Smooth muscle cell (in vitro differentiated cells): ENCODE measurements around the gene MYH14. TPM values are rescaled to one million over a fixed set of nuclear protein-coding genes. Genes with fewer than 3 reads are reported as not detected.

Experiments
- DNase-seq: peaks from one replicate; lab custom pipeline; 2025; ENCODE audit not compliant: unreplicated experiment; lab: John Stamatoyannopoulos, UW
- H2AFZ ChIP-seq: fragments of 200-600 bp; sonication (generic); 2 replicates; pipeline ENCODE4 v1.6.0; 2016; ENCODE audit warnings: antibody characterized with exemption, low read depth, mild to moderate bottlenecking
- H3F3A ChIP-seq: fragments of 200-600 bp; sonication (generic); 2 replicates; pipeline ENCODE4 v1.6.0; 2017; ENCODE audit warnings: antibody characterized with exemption, low read depth
- H3K27ac ChIP-seq: fragments of 200-600 bp; sonication (generic); 2 replicates; pipeline ENCODE4 v1.5.1; 2016; ENCODE audit warnings: low read depth, mild to moderate bottlenecking
- H3K27me3 ChIP-seq: fragments of 200-600 bp; sonication (generic); 2 replicates; pipeline ENCODE4 v1.6.1; 2016; ENCODE audit warnings: low read depth, mild to moderate bottlenecking
- H3K36me3 ChIP-seq: fragments of 200-600 bp; sonication (generic); 2 replicates; pipeline ENCODE4 v1.5.1; 2016; ENCODE audit warnings: low read depth
- H3K4me1 ChIP-seq: fragments of 200-600 bp; sonication (generic); 2 replicates; pipeline ENCODE4 v1.5.1; 2016; ENCODE audit warnings: low read depth
- H3K4me2 ChIP-seq: fragments of 200-600 bp; sonication (generic); 2 replicates; pipeline ENCODE4 v1.6.0; 2016; ENCODE audit warnings: mild to moderate bottlenecking
- H3K4me3 ChIP-seq: fragments of 200-600 bp; sonication (generic); 2 replicates; pipeline ENCODE4 v1.5.1; 2016; ENCODE audit warnings: mild to moderate bottlenecking
- H3K79me2 ChIP-seq: fragments of 200-600 bp; sonication (generic); 2 replicates; pipeline ENCODE4 v1.6.0; 2016; ENCODE audit warnings: low read depth, mild to moderate bottlenecking
- H3K9ac ChIP-seq: fragments of 200-600 bp; sonication (generic); 2 replicates; pipeline ENCODE4 v1.6.0; 2016; ENCODE audit warnings: low read depth
- H3K9me3 ChIP-seq: fragments of 200-600 bp; sonication (generic); replicated peaks from 2 replicates; pipeline ENCODE4 v1.5.1; 2016; ENCODE audit warnings: low read depth
- H4K20me1 ChIP-seq: fragments of 200-600 bp; sonication (generic); 2 replicates; pipeline ENCODE4 v1.6.0; 2016; ENCODE audit warnings: low read depth
- CTCF ChIP-seq: fragments of 200-600 bp; sonication (generic); IDR thresholded peaks from 2 replicates; pipeline ENCODE4 v1.5.1; 2017; ENCODE audit warnings: borderline replicate concordance, mild to moderate bottlenecking, antibody characterized with exemption; ENCODE audit not compliant: insufficient read depth, poor library complexity, severe bottlenecking
- WGBS: methylation state at CpG from one replicate; pipeline ENCODE4 v1.1.7; 2016; ENCODE audit warnings: low lambda C conversion rate; 5-methylcytosine and 5-hydroxymethylcytosine counted together
- polyA plus RNA-seq: library from polyadenylated mRNA; unstranded; fragments of >200 nt; fragmentation: Nextera tagmentation; extraction: Ambion mirVana; gene quantifications from 2 replicates; pipeline ENCODE4 v1.2.1, GENCODE V29; 2016
- total RNA-seq: library from RNA; depleted of rRNA; stranded (reverse); fragments of >200 nt; gene quantifications from 2 replicates; pipeline ENCODE4 v1.2.3, GENCODE V29; 2014

The MYH14 gene
- total and polyA plus RNA-seq, 2 experiments from 2014 or later = 7.5 to 30.6 TPM

DNA sequence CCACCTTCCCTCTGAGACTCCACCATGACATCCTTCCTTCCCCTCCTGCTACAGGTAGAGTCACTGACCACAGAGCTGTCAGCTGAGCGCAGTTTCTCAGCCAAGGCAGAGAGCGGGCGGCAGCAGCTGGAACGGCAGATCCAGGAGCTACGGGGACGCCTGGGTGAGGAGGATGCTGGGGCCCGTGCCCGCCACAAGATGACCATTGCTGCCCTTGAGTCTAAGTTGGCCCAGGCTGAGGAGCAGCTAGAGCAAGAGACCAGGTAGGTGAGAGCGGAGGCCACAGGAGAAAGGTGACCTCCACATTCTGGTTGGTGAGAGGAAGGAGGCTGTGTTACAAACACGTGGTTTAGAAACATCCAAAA, 98.2 kb downstream of the MYH14 start:
- no peaks in the 10 kb centered on the region for H3K36me3 ChIP-seq
- no peak overlapping the region for H3K9ac ChIP-seq
- no peak overlapping the region for H2AFZ ChIP-seq
- H3K4me1 ChIP-seq = no peaks in the 10 kb centered on the region
- no peaks in the 10 kb centered on the region for H4K20me1 ChIP-seq
- no peaks in the 10 kb centered on the region for H3K27me3 ChIP-seq
- H3K4me2 ChIP-seq = no peak overlapping the region
- 85% methylated on average over 10 of the region's 10 CpGs for WGBS
- no peak for TF ChIP-seq CTCF
- H3K79me2 ChIP-seq = no peaks in the 10 kb centered on the region
- no peak for DNase-seq
- H3F3A ChIP-seq = no peaks in the 10 kb centered on the region
- H3K9me3 ChIP-seq = no peaks in the 10 kb centered on the region
- H3K4me3 ChIP-seq = no peak overlapping the region
- H3K27ac ChIP-seq = no peak overlapping the region

DNA sequence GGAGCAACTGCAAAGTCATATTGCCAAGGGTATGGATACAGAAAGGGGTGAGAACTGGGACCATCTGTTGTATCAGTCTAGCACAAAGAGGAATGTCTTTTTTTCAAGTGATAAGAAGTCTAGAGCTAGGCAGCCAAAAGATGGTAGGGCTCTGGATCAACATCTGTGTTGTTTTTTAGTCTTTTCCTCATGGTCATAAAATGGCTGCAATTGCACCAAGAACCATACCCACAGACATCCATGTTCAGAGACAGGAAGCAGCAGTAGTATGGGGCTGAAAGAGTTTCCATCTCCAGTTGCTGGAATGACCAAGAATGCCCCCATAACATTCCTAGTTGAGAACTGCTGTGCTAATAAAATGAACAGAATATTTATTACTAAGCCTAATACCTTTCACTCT, 100.1 kb downstream of the MYH14 start:
- Histone ChIP-seq H3K79me2 (no peaks in the 10 kb centered on the region), H3K27me3 (no peaks in the 10 kb centered on the region), H2AFZ (no peak overlapping the region), H3K9me3 (no peaks in the 10 kb centered on the region), H3K4me2 (no peak overlapping the region), H3K9ac (no peak overlapping the region), H4K20me1 (no peaks in the 10 kb centered on the region), H3K36me3 (no peaks in the 10 kb centered on the region), H3K4me1 (no peaks in the 10 kb centered on the region), H3F3A (no peaks in the 10 kb centered on the region), H3K4me3 (no peak overlapping the region), H3K27ac (no peak overlapping the region)
- no peak for DNase-seq
- no peak for TF ChIP-seq CTCF

GRCh38 chr19:50308991-50309390, 105.6 kb downstream of the MYH14 start:
- no peak overlapping the region for H3K27ac ChIP-seq
- no peak overlapping the region for H2AFZ ChIP-seq
- H3F3A ChIP-seq = no peaks in the 10 kb centered on the region
- TF ChIP-seq CTCF = no peak
- no peak overlapping the region for H3K4me3 ChIP-seq
- H3K79me2 ChIP-seq = no peaks in the 10 kb centered on the region
- 87% methylated on average over 19 of the region's 21 CpGs for WGBS
- H3K9me3 ChIP-seq = no peaks in the 10 kb centered on the region
- H3K36me3 ChIP-seq = no peaks in the 10 kb centered on the region
- no peaks in the 10 kb centered on the region for H4K20me1 ChIP-seq
- H3K4me2 ChIP-seq = no peak overlapping the region
- no peak for DNase-seq
- peaks cover 24% of the 10 kb centered on the region for H3K27me3 ChIP-seq
- H3K4me1 ChIP-seq = no peaks in the 10 kb centered on the region
- H3K9ac ChIP-seq = no peak overlapping the region

GRCh38 chr19:50309396-50310125, 106.1 kb downstream of the MYH14 start:
- no peak for DNase-seq
- WGBS = 83% methylated on average over 10 of the region's 16 CpGs
- H3K9me3 ChIP-seq = no peaks in the 10 kb centered on the region

More at GRCh38 chr19:50309396-50310125, 106.1 kb downstream of the MYH14 start:
- no peaks in the 10 kb centered on the region for H4K20me1 ChIP-seq
- H3K9ac ChIP-seq = no peak overlapping the region
- peaks cover 29% of the 10 kb centered on the region for H3K27me3 ChIP-seq
- H3K4me3 ChIP-seq = no peak overlapping the region
- no peaks in the 10 kb centered on the region for H3F3A ChIP-seq
- H3K79me2 ChIP-seq = no peaks in the 10 kb centered on the region
- H3K36me3 ChIP-seq = no peaks in the 10 kb centered on the region
- H3K4me1 ChIP-seq = no peaks in the 10 kb centered on the region
- no peak for TF ChIP-seq CTCF
- H3K27ac ChIP-seq = no peak overlapping the region
- no peak overlapping the region for H2AFZ ChIP-seq
- no peak overlapping the region for H3K4me2 ChIP-seq
